PC-9 (cell line): ENCODE measurements around the gene RGS9. TPM values are rescaled to one million over a fixed set of nuclear protein-coding genes. Genes with fewer than 3 reads are reported as not detected.

Source experiments
- BruUV-seq: library from RNA; stranded (reverse); fragments of 400-500 nt; replicated peaks from 2 replicates; lab custom pipeline; 2021; lab: Mats Ljungman, UMichigan
- CTCF ChIA-PET: fragments of 300-600 bp; sonication (Branson Sonifier 250); formaldehyde crosslinking; loops from one replicate; lab custom pipeline; 2022; ENCODE audit warnings: antibody characterized with exemption; lab: Charles Lee
- POLR2A ChIA-PET: fragments of 300-600 bp; sonication (Branson Sonifier 250); formaldehyde crosslinking; loops from one replicate; lab custom pipeline; 2022; ENCODE audit warnings: antibody characterized with exemption; ENCODE audit not compliant: unreplicated experiment; lab: Charles Lee
- DNase-seq, 2 experiments: peaks; one replicate each; pipeline versions ENCODE4 v3.0.0 to v3.0.0-alpha.2; 2015 to 2022; ENCODE audit warnings: mixed read lengths in 1 of 2
- H2AFZ ChIP-seq: fragments of 200-600 bp; sonication (generic); 2 replicates; pipeline ENCODE4 v1.8.1; 2017; ENCODE audit warnings: antibody characterized with exemption
- H3F3A ChIP-seq: fragments of 200-600 bp; sonication (generic); 2 replicates; pipeline ENCODE4 v1.8.1; 2017; ENCODE audit warnings: antibody characterized with exemption, mild to moderate bottlenecking, low read depth; ENCODE audit not compliant: insufficient read depth
- H3K27ac ChIP-seq: fragments of 200-600 bp; sonication (generic); 2 replicates; pipeline ENCODE4 v1.6.1; 2016; ENCODE audit warnings: mixed run types
- H3K27me3 ChIP-seq: fragments of 200-600 bp; sonication (generic); 2 replicates; pipeline ENCODE4 v1.6.1; 2016; ENCODE audit warnings: low read depth, mixed run types; ENCODE audit not compliant: insufficient read depth
- H3K36me3 ChIP-seq: fragments of 200-600 bp; sonication (generic); 2 replicates; pipeline ENCODE4 v1.6.1; 2016; ENCODE audit warnings: low read depth, mixed run types
- H3K4me1 ChIP-seq: fragments of 200-600 bp; sonication (generic); replicated peaks from 2 replicates; pipeline ENCODE4 v1.6.1; 2016; ENCODE audit warnings: mixed run types; ENCODE audit not compliant: insufficient read depth
- H3K4me2 ChIP-seq: fragments of 200-600 bp; sonication (generic); 2 replicates; pipeline ENCODE4 v1.6.1; 2017; ENCODE audit warnings: mixed run types
- H3K4me3 ChIP-seq: fragments of 200-600 bp; sonication (generic); 2 replicates; pipeline ENCODE4 v1.6.1; 2016; ENCODE audit warnings: mixed run types
- H3K79me2 ChIP-seq: fragments of 200-600 bp; sonication (generic); 2 replicates; pipeline ENCODE4 v1.6.1; 2017; ENCODE audit warnings: low read depth, mixed run types
- H3K9me2 ChIP-seq: fragments of 200-600 bp; sonication (generic); 2 replicates; pipeline ENCODE4 v1.8.1; 2017; ENCODE audit warnings: mild to moderate bottlenecking; ENCODE audit not compliant: insufficient read depth
- H3K9me3 ChIP-seq: fragments of 200-600 bp; sonication (generic); 2 replicates; pipeline ENCODE4 v1.8.1; 2016; ENCODE audit warnings: low read depth; ENCODE audit not compliant: insufficient read depth
- H4K20me1 ChIP-seq: fragments of 200-600 bp; sonication (generic); 2 replicates; pipeline ENCODE4 v1.8.1; 2017; ENCODE audit not compliant: insufficient read depth
- CTCF ChIP-seq: fragments of 200-600 bp; sonication (generic); conservative IDR thresholded peaks from 2 replicates; pipeline ENCODE4 v1.6.1; 2017; ENCODE audit warnings: mixed run types, antibody characterized with exemption, mild to moderate bottlenecking, moderate library complexity
- EZH2 ChIP-seq: fragments of 200-600 bp; sonication (generic); IDR thresholded peaks from 2 replicates; pipeline ENCODE4 v1.8.0; 2017; ENCODE audit warnings: antibody characterized with exemption, low read depth
- intact Hi-C: fragments of 100-400 bp; cut with micrococcal nuclease; formaldehyde crosslinking; loops from one replicate; pipeline ENCODE4 v1.10.0; 2022; ENCODE audit not compliant: unreplicated experiment
- total RNA-seq: library from RNA; stranded (reverse); gene quantifications from 2 replicates; pipeline ENCODE4 v1.2.3, GENCODE V29; 2021

The RGS9 gene
- total RNA-seq, 1 experiment from 2014 or later: 6.1 TPM

- ChIA-PET POLR2A (no interaction called here), CTCF (no interaction called here)
- no peak overlapping the region for H2AFZ ChIP-seq
- no peaks in the 10 kb centered on the region for H3K27me3 ChIP-seq
- DNase-seq: no peak
- no peak overlapping the region for H3K4me3 ChIP-seq
- no peaks in the 10 kb centered on the region for H3K9me2 ChIP-seq
- H3K36me3 ChIP-seq: no peaks in the 10 kb centered on the region
- H3F3A ChIP-seq: no peaks in the 10 kb centered on the region
- TF ChIP-seq CTCF (no peak), EZH2 (no peak)
- H3K27ac ChIP-seq: no peak overlapping the region
- no peaks in the 10 kb centered on the region for H3K9me3 ChIP-seq
- no peaks in the 10 kb centered on the region for H3K4me1 ChIP-seq
- no peak overlapping the region for H3K4me2 ChIP-seq
- no TSS peak for BruUV-seq
- H3K79me2 ChIP-seq: no peaks in the 10 kb centered on the region
- intact Hi-C loops: no loop called here
- H4K20me1 ChIP-seq: no peaks in the 10 kb centered on the region
These were observed 37.0 kb downstream of the RGS9 start for GRCh38 chr17:65173976-65174683.

- Histone ChIP-seq H3K36me3 (no peaks in the 10 kb centered on the region), H3K4me1 (no peaks in the 10 kb centered on the region), H3K4me2 (no peak overlapping the region), H3F3A (no peaks in the 10 kb centered on the region), H4K20me1 (no peaks in the 10 kb centered on the region), H3K9me2 (no peaks in the 10 kb centered on the region), H3K79me2 (no peaks in the 10 kb centered on the region), H3K4me3 (no peak overlapping the region), H3K27me3 (no peaks in the 10 kb centered on the region), H2AFZ (no peak overlapping the region), H3K27ac (no peak overlapping the region), H3K9me3 (no peaks in the 10 kb centered on the region)
- intact Hi-C loops: no loop called here
- ChIA-PET POLR2A (no interaction called here), CTCF (no interaction called here)
- BruUV-seq: no TSS peak
- no peak for DNase-seq
- no peak for TF ChIP-seq EZH2
- no peak for TF ChIP-seq CTCF
These were observed 37.8 kb downstream of the RGS9 start for GRCh38 chr17:65174974-65175373.

GRCh38 chr17:65175952-65176351 lies 38.8 kb downstream of the RGS9 start:
- CTCF ChIA-PET: no interaction called here
- H3K36me3 ChIP-seq: no peaks in the 10 kb centered on the region
- intact Hi-C loops: no loop called here
- H3K4me3 ChIP-seq: no peak overlapping the region
- no peaks in the 10 kb centered on the region for H3K9me3 ChIP-seq
- no peaks in the 10 kb centered on the region for H3K27me3 ChIP-seq
- H3K4me1 ChIP-seq: no peaks in the 10 kb centered on the region
- no peaks in the 10 kb centered on the region for H4K20me1 ChIP-seq
- H3K27ac ChIP-seq: no peak overlapping the region
- TF ChIP-seq EZH2 (no peak), CTCF (no peak)
- H3K9me2 ChIP-seq: no peaks in the 10 kb centered on the region
- BruUV-seq: no TSS peak
- H3F3A ChIP-seq: no peaks in the 10 kb centered on the region
- POLR2A ChIA-PET: no interaction called here
- DNase-seq: no peak
- no peaks in the 10 kb centered on the region for H3K79me2 ChIP-seq
- H2AFZ ChIP-seq: no peak overlapping the region
- no peak overlapping the region for H3K4me2 ChIP-seq
